ENCODE measurements around the gene SHKBP1.

DNA sequence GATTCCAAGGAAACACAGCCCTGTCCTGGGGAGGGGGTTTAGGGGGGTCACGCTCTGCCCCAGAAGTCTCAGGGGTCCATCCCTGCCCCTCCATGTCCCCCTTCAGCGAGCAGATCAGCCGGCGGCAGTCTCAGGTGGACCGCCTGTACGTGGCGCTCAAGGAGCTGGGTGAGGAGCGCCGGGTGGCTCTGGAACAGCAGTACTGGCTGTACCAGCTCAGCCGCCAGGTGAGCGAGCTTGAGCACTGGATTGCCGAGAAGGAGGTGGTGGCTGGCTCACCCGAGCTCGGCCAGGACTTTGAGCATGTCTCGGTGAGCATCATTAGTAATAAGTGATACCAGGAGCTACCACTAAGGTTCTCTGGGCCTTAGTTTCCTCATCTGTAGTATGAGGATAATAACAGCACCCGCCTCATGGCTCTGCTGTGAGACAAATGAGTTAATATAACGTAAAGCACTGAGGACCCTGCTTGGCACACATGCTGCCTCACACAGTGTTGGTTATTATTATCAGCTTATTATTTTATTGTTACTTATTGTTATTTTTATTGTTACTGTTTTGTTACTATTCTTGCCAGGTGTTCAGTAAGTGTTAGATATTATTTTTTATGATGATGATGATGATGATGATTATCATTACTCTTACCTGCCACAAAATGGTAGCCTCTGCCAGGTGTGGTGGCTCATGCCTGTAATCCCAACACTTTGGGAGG is 20.5 kb upstream of the SHKBP1 start:
- TF ChIP-seq CTCF (IDR thresholded peaks at IDR 0.05; ENCODE audit: borderline replicate concordance, extremely low read depth, low read length, poor library complexity, severe bottlenecking) (no peak), EZH2 (IDR thresholded peaks at IDR 0.05; ENCODE audit: borderline replicate concordance, low read depth, low read length, severe bottlenecking) (no peak)

Data from DND-41 (cell line).